Activated CD8-positive, alpha-beta T cell treated with anti-CD3 and anti-CD28 coated beads for 36 hours (primary cell): ENCODE measurements around the gene ARHGAP30. TPM values are rescaled to one million over a fixed set of nuclear protein-coding genes. Genes with fewer than 3 reads are reported as not detected.
"Not testable (repeated sequence)": the region's sequence is repeated elsewhere in the genome, so short reads cannot be mapped to it uniquely, and the experiment has no call there.

Experiments used
- ATAC-seq: fragments of 200-7000 bp; cut with Tn5 transposase; one replicate; pipeline ENCODE4 v1.10.0; 2021; ENCODE audit warnings: mild to moderate bottlenecking, moderate library complexity
- CTCF ChIA-PET: fragments of 350-600 bp; sonication (Branson Sonifier 250); formaldehyde crosslinking; loops from one replicate; lab custom pipeline; 2021; ENCODE audit warnings: antibody characterized with exemption; lab: Charles Lee
- POLR2A ChIA-PET: fragments of 350-600 bp; sonication (Branson Sonifier 250); formaldehyde crosslinking; loops from one replicate; lab custom pipeline; 2021; ENCODE audit warnings: antibody characterized with exemption; lab: Charles Lee
- DNase-seq: peaks from one replicate; pipeline ENCODE4 v3.0.0-alpha.2; 2020
- H3K27ac Mint-ChIP-seq: one replicate; pipeline ENCODE4 v1.8.0; 2021; ENCODE audit warnings: mild to moderate bottlenecking, mixed read lengths
- H3K27me3 Mint-ChIP-seq: one replicate; pipeline ENCODE4 v1.8.0; 2021; ENCODE audit warnings: mixed read lengths
- H3K36me3 Mint-ChIP-seq: one replicate; pipeline ENCODE4 v1.8.0; 2021; ENCODE audit warnings: low read depth, mixed read lengths
- H3K4me1 Mint-ChIP-seq: one replicate; pipeline ENCODE4 v1.8.0; 2021; ENCODE audit warnings: low read depth, mixed read lengths
- H3K4me3 Mint-ChIP-seq: one replicate; pipeline ENCODE4 v1.8.0; 2021; ENCODE audit warnings: mild to moderate bottlenecking, moderate library complexity, mixed read lengths
- H3K9me3 Mint-ChIP-seq: one replicate; pipeline ENCODE4 v1.8.0; 2021; ENCODE audit warnings: mixed read lengths
- intact Hi-C: fragments of 100-400 bp; cut with micrococcal nuclease; formaldehyde crosslinking; loops from one replicate; pipeline ENCODE4 v1.10.0; 2022
- total RNA-seq, 2 experiments: library from RNA; stranded (reverse); gene quantifications; one replicate each; pipeline ENCODE4 v1.2.3, GENCODE V29; 2021
- TF ChIP-seq, protein P1 (sequence below): fragments of 200-600 bp; IDR thresholded peaks from one replicate; pipeline ENCODE4 v1.8.0; 2022; ENCODE audit warnings: antibody characterized with exemption, mild to moderate bottlenecking

The ARHGAP30 gene
- total RNA-seq, 2 experiments from 2014 or later, result 174 to 175 TPM

DNA sequence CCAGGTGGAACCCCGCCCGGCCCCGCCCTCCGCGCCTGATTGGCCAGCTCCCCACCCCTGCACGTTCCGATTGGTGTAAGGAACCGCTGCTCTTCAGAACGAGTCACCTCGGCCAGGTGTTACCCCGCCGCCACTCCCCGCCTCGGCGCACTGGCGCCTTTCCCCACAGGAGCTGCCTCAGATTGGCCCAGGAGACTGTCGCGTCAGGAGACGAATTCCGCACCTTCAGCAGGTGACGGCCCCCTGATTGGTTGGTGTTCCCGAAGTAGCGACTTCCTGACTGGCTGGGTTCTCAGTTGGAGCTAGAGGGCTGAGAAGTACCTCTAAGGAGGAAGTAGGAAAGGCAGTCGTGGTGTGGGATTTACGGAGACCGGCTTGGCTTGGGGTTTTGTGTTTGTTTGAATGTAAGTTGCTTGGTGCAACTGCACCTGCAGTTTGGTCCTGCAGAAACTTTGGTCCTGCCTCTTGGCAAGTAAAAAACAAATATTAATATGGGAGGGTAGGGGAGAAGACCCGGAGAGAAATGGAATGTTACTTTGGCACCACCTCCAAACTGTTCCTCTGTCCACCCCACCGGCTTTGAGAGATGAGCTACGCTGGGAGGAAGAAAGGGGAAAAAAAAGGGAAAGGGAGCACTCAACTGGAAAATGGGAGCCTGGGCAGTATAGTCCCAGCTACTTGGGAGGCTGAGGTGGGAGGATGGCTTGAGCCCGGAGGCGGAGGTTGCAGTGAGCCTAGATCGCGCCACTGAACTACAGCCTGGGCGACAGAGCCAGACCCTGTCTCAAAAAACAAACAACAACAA lies 48.3 kb downstream of the ARHGAP30 start:
- Mint-ChIP-seq H3K9me3 (no peaks in the 10 kb centered on the region), H3K4me3 (peak overlapping the region; percentile 87), H3K27me3 (no peaks in the 10 kb centered on the region), H3K27ac (peak overlapping the region; percentile 81), H3K4me1 (peaks cover 39% of the 10 kb centered on the region), H3K36me3 (no peaks in the 10 kb centered on the region)
- intact Hi-C loops, result no loop called here
- TF ChIP-seq, protein P1, sequence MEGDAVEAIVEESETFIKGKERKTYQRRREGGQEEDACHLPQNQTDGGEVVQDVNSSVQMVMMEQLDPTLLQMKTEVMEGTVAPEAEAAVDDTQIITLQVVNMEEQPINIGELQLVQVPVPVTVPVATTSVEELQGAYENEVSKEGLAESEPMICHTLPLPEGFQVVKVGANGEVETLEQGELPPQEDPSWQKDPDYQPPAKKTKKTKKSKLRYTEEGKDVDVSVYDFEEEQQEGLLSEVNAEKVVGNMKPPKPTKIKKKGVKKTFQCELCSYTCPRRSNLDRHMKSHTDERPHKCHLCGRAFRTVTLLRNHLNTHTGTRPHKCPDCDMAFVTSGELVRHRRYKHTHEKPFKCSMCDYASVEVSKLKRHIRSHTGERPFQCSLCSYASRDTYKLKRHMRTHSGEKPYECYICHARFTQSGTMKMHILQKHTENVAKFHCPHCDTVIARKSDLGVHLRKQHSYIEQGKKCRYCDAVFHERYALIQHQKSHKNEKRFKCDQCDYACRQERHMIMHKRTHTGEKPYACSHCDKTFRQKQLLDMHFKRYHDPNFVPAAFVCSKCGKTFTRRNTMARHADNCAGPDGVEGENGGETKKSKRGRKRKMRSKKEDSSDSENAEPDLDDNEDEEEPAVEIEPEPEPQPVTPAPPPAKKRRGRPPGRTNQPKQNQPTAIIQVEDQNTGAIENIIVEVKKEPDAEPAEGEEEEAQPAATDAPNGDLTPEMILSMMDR, result no peak
- CTCF ChIA-PET, result interaction anchor here (0.8 to 3.3 kb wide), 11 partner anchors 9 to 160 kb away, joined by 3 to 11 read pairs (median 5); partner anchors contain the start of genes KLHDC9 and USF1
- DNase-seq (peak; percentile 90), ATAC-seq (peak; percentile 95)
- POLR2A ChIA-PET, result interaction anchor here (0.9 to 2.2 kb wide), 10 partner anchors 10 to 224 kb away, joined by 3 to 11 read pairs (median 3); partner anchors contain the start of genes KLHDC9 and USF1

DNA sequence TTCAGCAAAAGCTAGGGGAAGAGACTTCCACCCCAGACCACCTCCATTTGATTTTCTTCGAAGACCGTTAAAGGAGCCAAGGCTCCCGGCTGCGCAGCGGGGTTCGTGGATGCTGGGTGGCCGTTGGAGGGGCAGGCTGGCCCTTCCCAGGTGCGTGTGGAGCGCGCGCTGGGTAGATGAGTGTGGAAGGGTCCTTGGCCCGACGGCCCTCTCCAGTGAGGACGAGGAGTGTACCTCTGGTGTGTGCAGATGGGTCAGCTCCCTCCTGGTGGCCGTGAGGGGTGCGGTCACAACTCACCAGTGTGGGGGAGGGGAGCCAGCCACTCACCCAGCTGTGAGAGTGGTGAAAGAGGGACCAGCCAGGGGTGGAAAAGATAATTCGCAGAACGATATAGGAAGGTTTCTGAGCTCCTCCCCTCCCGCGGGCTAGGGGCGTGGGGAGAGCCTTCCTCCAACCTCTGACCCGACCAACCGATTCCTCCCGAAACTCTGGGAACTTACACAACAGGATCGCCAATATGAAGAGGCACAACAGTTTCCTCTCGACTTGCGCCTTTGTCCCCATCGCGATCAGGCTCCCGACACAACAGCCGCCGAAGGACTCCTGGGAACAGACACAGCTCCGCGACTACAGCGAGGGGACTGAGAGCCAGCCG lies 49.1 kb downstream of the ARHGAP30 start, which contains the start of gene F11R:
Gene F11R (minus strand): TSS at position 644 of the 656 bp plus-strand sequence. CDS start 79 bp downstream, at position 565.
- TF ChIP-seq, protein P1, result no peak
- H3K4me3 Mint-ChIP-seq, result peak within 1 kb of the TSS; percentile 87
- intact Hi-C loops, result no loop called here
- H3K9me3 Mint-ChIP-seq, result no peaks in the 10 kb centered on the region
- peak within 1 kb of the TSS; percentile 81 for H3K27ac Mint-ChIP-seq
- ChIA-PET POLR2A (interaction anchor here (1.0 to 2.2 kb wide), 7 partner anchors 10 to 223 kb away, joined by 3 to 11 read pairs (median 3); partner anchors contain the start of genes KLHDC9 and USF1), CTCF (interaction anchor here (0.8 to 3.3 kb wide), 11 partner anchors 9 to 161 kb away, joined by 3 to 11 read pairs (median 5); partner anchors contain the start of genes KLHDC9 and USF1)
- DNase-seq (peak; percentile 40), ATAC-seq (peak; percentile 49)
- no peaks in the 10 kb centered on the region for H3K36me3 Mint-ChIP-seq
- peaks cover 39% of the 10 kb centered on the region for H3K4me1 Mint-ChIP-seq
- no peaks in the 10 kb centered on the region for H3K27me3 Mint-ChIP-seq

DNA sequence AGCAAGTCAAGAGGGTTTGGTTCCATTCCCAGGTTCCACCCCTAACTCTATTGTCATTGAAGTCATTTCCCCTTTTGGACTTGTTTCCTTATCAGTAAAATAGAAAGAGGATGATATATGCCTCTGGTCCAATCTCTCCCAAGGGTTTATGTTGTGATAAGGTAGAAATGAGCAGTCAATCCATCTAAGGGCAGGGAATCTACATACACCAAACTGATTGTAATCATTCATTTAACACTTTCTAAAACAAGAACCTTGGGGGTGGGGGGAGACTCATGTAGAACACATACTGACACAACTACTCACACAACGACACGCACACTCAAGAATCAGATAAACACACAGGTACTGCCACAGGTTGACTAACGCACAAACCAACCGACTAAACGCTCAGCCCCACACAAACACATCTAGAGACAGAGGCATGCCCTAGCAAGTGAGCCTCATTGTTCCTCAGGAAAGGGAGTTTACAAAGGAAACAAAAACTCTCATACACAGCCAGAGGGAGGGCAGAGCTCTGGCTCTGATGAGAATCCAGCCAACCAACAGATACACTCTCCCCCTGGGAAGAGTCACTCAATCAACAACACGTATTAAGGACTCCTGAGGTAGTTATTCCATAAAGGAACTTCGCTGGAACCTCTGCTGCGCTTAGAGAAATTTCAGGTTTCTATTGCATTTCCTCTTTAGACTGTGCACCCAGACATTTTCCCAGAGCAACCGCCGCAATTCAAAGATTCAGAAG lies 49.8 kb downstream of the ARHGAP30 start:
- Mint-ChIP-seq H3K27ac (no peak overlapping the region), H3K4me1 (peaks cover 39% of the 10 kb centered on the region), H3K9me3 (no peaks in the 10 kb centered on the region), H3K36me3 (no peaks in the 10 kb centered on the region), H3K27me3 (no peaks in the 10 kb centered on the region), H3K4me3 (peak overlapping the region; percentile 87)
- intact Hi-C loops, result no loop called here
- ATAC-seq, result no peak
- POLR2A ChIA-PET, result interaction anchor here (0.6 to 2.2 kb wide), 6 partner anchors 9 to 222 kb away, joined by 3 to 11 read pairs (median 3); partner anchors contain the start of genes KLHDC9 and USF1
- TF ChIP-seq, protein P1, result no peak
- CTCF ChIA-PET, result interaction anchor here (1.3 to 3.3 kb wide), 8 partner anchors 8 to 77 kb away, joined by 4 to 11 read pairs (median 8); partner anchors contain the start of genes KLHDC9 and USF1
- no peak for DNase-seq

DNA sequence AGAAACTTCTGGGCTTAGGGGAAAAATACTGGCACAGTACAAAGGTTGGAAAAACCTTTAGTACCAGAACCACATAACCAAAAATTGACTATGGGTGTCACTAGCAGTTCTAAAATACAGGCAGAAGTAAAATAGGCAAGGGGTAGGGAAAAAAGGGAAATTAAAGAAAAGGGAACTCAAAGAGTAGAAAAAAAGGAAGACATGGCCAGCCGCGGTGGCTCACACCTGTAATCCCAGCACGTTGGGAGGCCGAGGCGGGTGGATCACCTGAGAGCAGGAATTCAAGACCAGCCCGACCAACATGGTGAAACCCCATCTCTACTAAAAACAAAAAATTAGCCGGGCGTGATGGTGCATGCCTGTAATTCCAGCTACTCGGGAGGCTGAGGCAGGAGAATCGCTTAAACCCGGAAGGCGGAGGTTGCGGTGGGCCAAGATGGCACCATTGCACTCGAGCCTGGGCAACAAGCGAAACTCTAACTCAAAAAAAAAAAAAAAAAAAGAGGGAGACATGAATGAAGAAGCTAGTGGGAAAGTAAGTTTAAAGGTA lies 50.5 kb downstream of the ARHGAP30 start:
- DNase-seq, ATAC-seq, intact Hi-C loops, H3K9me3 Mint-ChIP-seq, H3K4me3 Mint-ChIP-seq, H3K27ac Mint-ChIP-seq, H3K27me3 Mint-ChIP-seq, H3K36me3 Mint-ChIP-seq: not testable (repeated sequence)
- H3K4me1 Mint-ChIP-seq, result peaks cover 42% of the 10 kb centered on the region
- POLR2A ChIA-PET, result interaction anchor here (0.6 kb wide), 1 partner anchor 312 kb away, joined by 3 read pairs; no protein-coding TSS in a partner anchor
- CTCF ChIA-PET, result interaction anchor here (0.9 to 1.5 kb wide), 5 partner anchors 19 to 185 kb away, joined by 3 to 6 read pairs (median 4); no protein-coding TSS in a partner anchor
